ENCODE measurements around the gene SSBP3.

SSBP3 gene

DNA sequence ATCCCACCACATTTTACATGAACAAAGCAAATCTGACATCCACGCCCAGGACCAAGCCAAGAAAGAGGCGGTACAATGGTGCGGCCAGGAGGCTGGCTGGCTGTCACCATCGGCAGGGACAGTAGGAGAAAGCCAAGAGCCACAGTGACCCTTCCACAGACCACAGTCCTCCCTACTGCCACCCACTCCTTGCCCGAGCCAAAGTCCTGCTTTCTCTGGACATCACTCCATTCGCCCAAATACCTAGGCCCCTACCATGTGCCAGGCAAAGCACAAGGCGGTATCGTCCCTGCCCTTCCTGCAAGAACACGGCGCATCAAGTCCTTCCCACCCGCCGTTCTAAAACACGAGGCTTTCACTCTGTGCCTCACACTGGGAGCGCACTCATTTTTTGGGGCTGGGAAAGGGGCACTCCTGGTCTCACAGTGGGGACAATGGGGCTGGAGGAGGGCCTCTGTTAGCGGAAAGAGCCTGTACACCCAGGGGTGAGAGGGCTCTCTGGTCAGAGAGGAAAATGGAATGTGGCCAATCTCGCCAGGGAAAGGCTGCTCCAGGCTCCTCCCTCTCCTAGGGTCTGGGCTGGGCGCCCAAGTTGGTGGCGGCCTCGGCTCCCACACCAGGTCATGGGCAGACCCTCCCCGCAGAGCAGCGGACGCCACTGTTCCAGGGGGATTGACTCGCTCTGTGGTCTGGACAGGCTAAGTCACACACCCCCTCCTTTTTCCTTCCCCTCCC lies 26.5 kb downstream of the SSBP3 start:
- DNase-seq (ENCODE audit: low read depth) = no peak
- TF ChIP-seq, protein P1, sequence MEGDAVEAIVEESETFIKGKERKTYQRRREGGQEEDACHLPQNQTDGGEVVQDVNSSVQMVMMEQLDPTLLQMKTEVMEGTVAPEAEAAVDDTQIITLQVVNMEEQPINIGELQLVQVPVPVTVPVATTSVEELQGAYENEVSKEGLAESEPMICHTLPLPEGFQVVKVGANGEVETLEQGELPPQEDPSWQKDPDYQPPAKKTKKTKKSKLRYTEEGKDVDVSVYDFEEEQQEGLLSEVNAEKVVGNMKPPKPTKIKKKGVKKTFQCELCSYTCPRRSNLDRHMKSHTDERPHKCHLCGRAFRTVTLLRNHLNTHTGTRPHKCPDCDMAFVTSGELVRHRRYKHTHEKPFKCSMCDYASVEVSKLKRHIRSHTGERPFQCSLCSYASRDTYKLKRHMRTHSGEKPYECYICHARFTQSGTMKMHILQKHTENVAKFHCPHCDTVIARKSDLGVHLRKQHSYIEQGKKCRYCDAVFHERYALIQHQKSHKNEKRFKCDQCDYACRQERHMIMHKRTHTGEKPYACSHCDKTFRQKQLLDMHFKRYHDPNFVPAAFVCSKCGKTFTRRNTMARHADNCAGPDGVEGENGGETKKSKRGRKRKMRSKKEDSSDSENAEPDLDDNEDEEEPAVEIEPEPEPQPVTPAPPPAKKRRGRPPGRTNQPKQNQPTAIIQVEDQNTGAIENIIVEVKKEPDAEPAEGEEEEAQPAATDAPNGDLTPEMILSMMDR (IDR thresholded peaks at IDR 0.05; ENCODE audit: control insufficient read depth, insufficient read depth, low read depth, low read length, missing control alignments) = no peak
- H3K4me3 ChIP-seq (ENCODE audit: control insufficient read depth, low read depth, low read length) = no peak overlapping the region

DNA sequence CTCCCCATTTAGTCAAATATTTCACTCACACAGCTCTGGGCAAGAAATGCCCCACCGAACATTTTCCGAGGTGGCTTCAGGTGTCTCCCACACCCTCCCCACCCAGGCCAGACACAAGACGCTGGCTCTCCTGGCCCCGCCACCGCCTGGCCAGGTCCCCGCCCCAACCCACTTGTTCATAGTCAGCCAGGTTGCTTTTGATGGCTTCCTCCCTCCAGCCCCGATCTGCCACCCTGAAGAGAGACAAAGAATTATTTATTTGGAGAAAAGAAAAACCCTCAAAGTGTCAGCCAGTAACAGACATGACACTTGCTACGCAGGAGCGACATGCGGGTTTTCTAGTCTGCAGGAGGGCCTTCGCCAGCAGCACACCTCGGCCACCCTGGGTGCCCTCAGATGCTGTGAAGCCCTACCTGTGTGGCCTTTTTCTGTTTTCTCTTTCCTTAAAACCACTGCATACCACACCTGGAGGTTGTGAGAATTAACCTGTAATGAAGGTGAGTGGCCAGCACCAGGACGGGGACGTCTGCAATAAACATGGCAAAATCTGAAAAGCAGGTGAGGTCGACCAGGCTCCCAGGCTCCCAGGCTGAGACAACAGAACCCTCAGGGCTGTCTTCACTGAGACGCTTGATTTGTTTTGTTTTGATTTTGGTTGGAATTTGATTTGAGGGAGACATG lies 27.2 kb downstream of the SSBP3 start:
- no peak overlapping the region for H3K4me3 ChIP-seq (ENCODE audit: control insufficient read depth, low read depth, low read length)
- TF ChIP-seq, protein P1 (IDR thresholded peaks at IDR 0.05; ENCODE audit: control insufficient read depth, insufficient read depth, low read depth, low read length, missing control alignments) = no peak
- no peak for DNase-seq (ENCODE audit: low read depth)

DNA sequence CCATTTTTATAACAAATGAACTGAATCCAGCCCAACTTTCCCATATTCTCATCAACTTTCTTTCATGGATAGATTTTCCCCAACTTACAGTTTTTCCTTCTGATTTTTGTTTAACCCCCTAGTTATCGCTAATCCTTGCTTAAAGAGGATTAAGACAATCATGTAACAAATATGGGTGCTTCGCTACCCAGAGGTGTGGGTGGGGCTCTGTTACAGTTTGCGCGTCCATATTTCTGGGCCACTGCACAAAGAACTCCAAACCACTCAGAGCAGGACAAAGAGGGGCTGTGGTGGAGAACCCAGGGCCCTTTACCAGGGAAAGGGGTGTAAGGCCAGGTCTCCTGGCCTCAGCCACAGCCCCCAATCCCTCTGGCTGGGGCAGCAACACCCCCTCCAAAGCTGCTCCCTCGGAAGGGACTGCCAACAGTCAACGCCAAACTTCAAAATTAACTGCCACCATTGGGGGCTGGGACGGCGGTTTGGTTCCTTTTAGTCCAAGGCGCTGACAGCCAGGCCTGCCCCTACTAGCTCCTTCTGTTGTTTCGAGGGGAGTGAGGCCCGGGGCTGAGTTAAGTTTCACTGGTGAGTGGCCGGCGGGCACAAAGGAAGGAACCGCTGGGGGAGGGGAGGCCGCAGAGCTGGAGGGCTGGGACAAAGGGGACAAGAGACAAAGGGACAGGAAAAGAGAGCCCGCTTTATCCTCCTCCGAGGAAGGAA lies 27.9 kb downstream of the SSBP3 start:
- TF ChIP-seq, protein P1 (IDR thresholded peaks at IDR 0.05; ENCODE audit: control insufficient read depth, insufficient read depth, low read depth, low read length, missing control alignments) = no peak
- no peak overlapping the region for H3K4me3 ChIP-seq (ENCODE audit: control insufficient read depth, low read depth, low read length)
- DNase-seq (ENCODE audit: low read depth) = no peak

GRCh38 chr1:54377040-54377691 lies 29.0 kb downstream of the SSBP3 start:
- TF ChIP-seq, protein P1 (IDR thresholded peaks at IDR 0.05; ENCODE audit: control insufficient read depth, insufficient read depth, low read depth, low read length, missing control alignments) = no peak
- no peak overlapping the region for H3K4me3 ChIP-seq (ENCODE audit: control insufficient read depth, low read depth, low read length)
- DNase-seq (ENCODE audit: low read depth) = no peak

DNA sequence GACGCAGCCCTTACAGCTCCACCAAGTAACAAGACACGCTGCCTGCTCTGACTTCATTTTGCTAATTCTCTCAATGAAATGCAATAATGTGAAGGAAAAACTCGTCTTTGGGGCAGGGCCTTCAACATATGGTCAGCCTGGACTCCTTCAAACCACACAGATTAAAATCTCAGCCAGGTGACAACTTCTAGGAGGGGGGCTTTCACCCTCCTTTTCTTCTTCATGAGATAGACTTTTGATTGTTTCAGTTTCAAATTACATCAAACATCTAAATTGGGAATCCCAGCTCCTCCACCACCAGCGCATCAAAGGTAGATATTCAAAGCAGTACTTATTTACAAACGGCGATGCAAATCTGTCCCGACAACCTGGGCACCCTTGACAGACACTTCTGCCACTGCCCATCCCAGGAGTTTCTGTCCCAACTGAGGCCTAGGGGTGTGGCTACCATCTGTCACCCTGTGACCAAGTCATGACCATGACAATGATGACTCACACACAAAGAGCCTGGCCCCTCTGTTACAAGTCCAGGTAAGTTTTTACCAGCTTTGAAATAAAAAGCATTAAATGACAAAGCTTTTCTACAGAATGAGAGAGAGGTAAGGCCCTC lies 29.7 kb downstream of the SSBP3 start:
- TF ChIP-seq, protein P1 (IDR thresholded peaks at IDR 0.05; ENCODE audit: control insufficient read depth, insufficient read depth, low read depth, low read length, missing control alignments) = no peak
- H3K4me3 ChIP-seq (ENCODE audit: control insufficient read depth, low read depth, low read length) = no peak overlapping the region
- no peak for DNase-seq (ENCODE audit: low read depth)
